A549 (cell line): ENCODE measurements around the gene XRRA1. TPM values are rescaled to one million over a fixed set of nuclear protein-coding genes. Genes with fewer than 3 reads are reported as not detected.

ENCODE experiments used
- ATAC-seq, 2 experiments: fragments of 200-7000 bp in 1 of 2; fragments of >200 bp in 1 of 2; cut with Nextera tagmentation in 1 of 2; cut with Tn5 transposase in 1 of 2; 3 replicates each; pipeline versions ENCODE4 v1.8.0 to v1.9.1; 2018 to 2020; ENCODE audit warnings: mild to moderate bottlenecking in 1 of 2, moderate library complexity in 1 of 2
- CTCF ChIA-PET: fragments of 300-600 bp; sonication (Branson Sonifier 250); formaldehyde crosslinking; extraction: SDS; loops from one replicate; lab custom pipeline; 2021; ENCODE audit warnings: antibody characterized with exemption, inconsistent platforms; lab: Yijun Ruan, JAX
- POLR2A ChIA-PET: fragments of 350-600 bp; formaldehyde crosslinking; extraction: SDS; loops from one replicate; lab custom pipeline; 2021; ENCODE audit warnings: antibody characterized with exemption, inconsistent platforms; lab: Yijun Ruan, JAX
- DNase-seq, 2 experiments: peaks; one replicate each; pipeline versions ENCODE4 v3.0.0 to v3.0.0-alpha.2; 2011 to 2016; ENCODE audit warnings: low read depth in 1 of 2, low spot score in 1 of 2
- FAIRE-seq: peaks from 2 replicates; lab custom pipeline; 2011; peaks lifted over from hg19 to GRCh38; lab: Jason Lieb, UNC
- H3K27ac ChIP-seq, 2 experiments: fragments of >200 bp; sonication (Bioruptor Twin); formaldehyde crosslinking; 3 replicates each; pipeline ENCODE4 v1.5.1; 2016 to 2017
- H3K4me1 ChIP-seq: fragments of >200 bp; sonication (Bioruptor Twin); formaldehyde crosslinking; 3 replicates; pipeline ENCODE4 v1.6.1; 2016
- H3K4me2 ChIP-seq: fragments of >200 bp; sonication (Bioruptor Twin); formaldehyde crosslinking; 3 replicates; pipeline ENCODE4 v1.6.1; 2016
- H3K4me3 ChIP-seq: fragments of >200 bp; sonication (Bioruptor Twin); formaldehyde crosslinking; 3 replicates; pipeline ENCODE4 v1.5.1; 2016
- H3K9me3 ChIP-seq: fragments of >200 bp; sonication (Bioruptor Twin); formaldehyde crosslinking; 3 replicates; pipeline ENCODE4 v1.6.1; 2016
- BCL3 ChIP-seq: fragments of >200 bp; sonication (Bioruptor Twin); formaldehyde crosslinking; IDR thresholded peaks from 3 replicates; pipeline ENCODE4 v1.6.1; 2016
- CBX8 ChIP-seq: fragments of 200-600 bp; sonication (generic); IDR thresholded peaks from 2 replicates; pipeline ENCODE4 v1.6.1; 2016
- CHD2 ChIP-seq: fragments of 150-350 bp; IDR thresholded peaks from 2 replicates; pipeline ENCODE4 v1.6.1; 2014; ENCODE audit warnings: low read length; ENCODE audit not compliant: partially characterized antibody
- CTCF ChIP-seq: fragments of >200 bp; sonication (Bioruptor Twin); formaldehyde crosslinking; IDR thresholded peaks from 3 replicates; pipeline ENCODE4 v1.5.1; 2016
- ELK1 ChIP-seq: fragments of 150-350 bp; IDR thresholded peaks from 2 replicates; pipeline ENCODE4 v1.6.1; 2014; ENCODE audit warnings: low read depth, mild to moderate bottlenecking, low read length
- ESRRA ChIP-seq: fragments of 150-350 bp; IDR thresholded peaks from 2 replicates; pipeline ENCODE4 v1.6.1; 2014; ENCODE audit warnings: mild to moderate bottlenecking, low read length, borderline replicate concordance
- FOSB ChIP-seq: fragments of 250-450 bp; sonication (Bioruptor Pico); IDR thresholded peaks from 2 replicates; pipeline ENCODE4 v1.5.0; 2020; ENCODE audit warnings: mild to moderate bottlenecking, moderate library complexity
- FOXS1 ChIP-seq: fragments of 250-450 bp; sonication (Bioruptor Pico); IDR thresholded peaks from 2 replicates; pipeline ENCODE4 v1.5.0; 2020; ENCODE audit warnings: mild to moderate bottlenecking, moderate library complexity
- MYC ChIP-seq: IDR thresholded peaks from 2 replicates; pipeline ENCODE4 v1.6.1; 2012; ENCODE audit warnings: mild to moderate bottlenecking, inconsistent platforms, low read length, improper control_type of control experiment, borderline replicate concordance
- NFE2L2 ChIP-seq: fragments of 150-350 bp; conservative IDR thresholded peaks from 2 replicates; pipeline ENCODE4 v1.6.1; 2014; ENCODE audit warnings: low read length
- NPAS2 ChIP-seq: fragments of 250-450 bp; sonication (Bioruptor Pico); IDR thresholded peaks from 2 replicates; pipeline ENCODE4 v1.8.0; 2022; ENCODE audit warnings: mild to moderate bottlenecking, moderate library complexity, borderline replicate concordance
- NR3C1 ChIP-seq: fragments of >200 bp; sonication (Bioruptor Twin); formaldehyde crosslinking; IDR thresholded peaks from 3 replicates; pipeline ENCODE4 v1.6.1; 2017
- RARB ChIP-seq: fragments of 250-450 bp; sonication (Bioruptor Pico); IDR thresholded peaks from 2 replicates; pipeline ENCODE4 v1.8.0; 2021; ENCODE audit warnings: mild to moderate bottlenecking, moderate library complexity
- REST ChIP-seq: fragments of 200-600 bp; sonication (generic); IDR thresholded peaks from 2 replicates; pipeline ENCODE4 v1.6.1; 2016; ENCODE audit warnings: antibody characterized with exemption, mild to moderate bottlenecking, moderate library complexity
- RFX5 ChIP-seq: fragments of 450-650 bp; IDR thresholded peaks from 2 replicates; pipeline ENCODE4 v1.7.1; 2014; ENCODE audit warnings: antibody characterized with exemption, mild to moderate bottlenecking, moderate library complexity
- RNF2 ChIP-seq: fragments of 200-600 bp; sonication (generic); IDR thresholded peaks from 2 replicates; pipeline ENCODE4 v1.6.1; 2016; ENCODE audit warnings: low read depth, mild to moderate bottlenecking, antibody characterized with exemption, moderate library complexity, borderline replicate concordance
- SREBF2 ChIP-seq: fragments of 450-650 bp; IDR thresholded peaks from 2 replicates; pipeline ENCODE4 v1.6.1; 2014; ENCODE audit warnings: mild to moderate bottlenecking, moderate library complexity
- TP53 ChIP-seq: fragments of 250-450 bp; sonication (Bioruptor Pico); IDR thresholded peaks from 2 replicates; pipeline ENCODE4 v1.5.0; 2021; ENCODE audit warnings: mild to moderate bottlenecking, moderate library complexity
- ZC3H11A ChIP-seq: fragments of 450-650 bp; IDR thresholded peaks from 2 replicates; pipeline ENCODE4 v1.6.1; 2014; ENCODE audit warnings: antibody characterized with exemption, mild to moderate bottlenecking
- ZNF302 ChIP-seq: fragments of 250-450 bp; sonication (Bioruptor Pico); IDR thresholded peaks from 2 replicates; pipeline ENCODE4 v1.9.0; 2021; ENCODE audit warnings: inconsistent platforms, mild to moderate bottlenecking, moderate library complexity
- ZSCAN20 ChIP-seq: fragments of 250-450 bp; sonication (Bioruptor Pico); IDR thresholded peaks from 2 replicates; pipeline ENCODE4 v1.8.0; 2022; ENCODE audit warnings: mild to moderate bottlenecking, moderate library complexity
- WGBS: methylation state at CpG from one replicate; pipeline ENCODE4 v1.1.6; 2017; ENCODE audit errors: missing lambda C conversion rate; 5-methylcytosine and 5-hydroxymethylcytosine counted together
- polyA plus RNA-seq, 4 experiments: library from polyadenylated mRNA; depleted of rRNA in 3 of 4; stranded (reverse); fragments of >200 nt; fragmentation: RNase III in 1 of 4; extraction: RNeasy Plus Mini Kit Qiagen cat#74134 plus additional on column Dnase treatment in 1 of 4; gene quantifications; 2 replicates in 3 of 4; 3 replicates in 1 of 4; pipeline ENCODE4 v1.2.3, GENCODE V29; 2011 to 2017

XRRA1 gene
- polyA plus RNA-seq, 2 of the 4 experiments (the other 2 are of a cell fraction) = 6.6 to 10.6 TPM

- FAIRE-seq (no peak), DNase-seq (no peak), ATAC-seq (no peak)
- ChIA-PET CTCF (interaction anchor here (1.9 kb wide), 1 partner anchor 21 kb away, joined by 5 read pairs; no protein-coding TSS in a partner anchor), POLR2A (no interaction called here)
- Histone ChIP-seq H3K27ac (no peak overlapping the region), H3K4me1 (no peaks in the 10 kb centered on the region), H3K4me3 (no peak overlapping the region), H3K4me2 (no peak overlapping the region), H3K9me3 (no peaks in the 10 kb centered on the region)
- 63% methylated on average over 1 of the region's 1 CpG for WGBS
- TF ChIP-seq BCL3 (no peak), RNF2 (no peak), ELK1 (no peak), ZSCAN20 (CRISPR knock-in tag) (no peak), RARB (CRISPR knock-in tag) (no peak), FOXS1 (no peak), TP53 (no peak), REST (no peak), ESRRA (no peak), RFX5 (no peak)
These were observed 111.7 kb downstream of the XRRA1 start for GRCh38 chr11:74837191-74837590.

- WGBS = 100% methylated on average over 4 of the region's 4 CpGs
These were observed 122.0 kb downstream of the XRRA1 start for GRCh38 chr11:74826901-74827300.

More at GRCh38 chr11:74826901-74827300, 122.0 kb downstream of the XRRA1 start:
- Histone ChIP-seq H3K27ac (no peak overlapping the region), H3K4me1 (no peaks in the 10 kb centered on the region), H3K4me3 (no peak overlapping the region), H3K4me2 (no peak overlapping the region), H3K9me3 (peaks cover 42% of the 10 kb centered on the region)
- POLR2A ChIA-PET = no interaction called here
- CTCF ChIA-PET = interaction anchor here (0.7 to 1.1 kb wide), 2 partner anchors 15 to 19 kb away, joined by 3 read pairs; no protein-coding TSS in a partner anchor
- FAIRE-seq (no peak), DNase-seq (peak in 1 of 2 experiments; percentile 26), ATAC-seq (no peak)
- TF ChIP-seq CTCF = no peak
- TF ChIP-seq ZC3H11A = no peak
- no peak for TF ChIP-seq NFE2L2
- TF ChIP-seq CBX8 = no peak
- no peak for TF ChIP-seq BCL3
- no peak for TF ChIP-seq SREBF2
- no peak for TF ChIP-seq NR3C1
- no peak for TF ChIP-seq FOSB (CRISPR knock-in tag)
- TF ChIP-seq MYC = no peak
- no peak for TF ChIP-seq ELK1
- TF ChIP-seq ZNF302 (CRISPR knock-in tag) = no peak
- no peak for TF ChIP-seq NPAS2 (CRISPR knock-in tag)
- TF ChIP-seq REST = no peak
- no peak for TF ChIP-seq CHD2
